HL-60 (cell line): ENCODE results near the gene CPED1.

Experiments used
- CTCF ChIP-seq: IDR thresholded peaks from one replicate; pipeline ENCODE4 v1.5.1; 2011; ENCODE audit warnings: low read length, control low read depth, inconsistent platforms; ENCODE audit not compliant: insufficient read depth
- GABPA ChIP-seq: IDR thresholded peaks from 2 replicates; pipeline ENCODE4 v1.6.1; 2012; ENCODE audit warnings: low read depth
- POLR2AphosphoS5 ChIP-seq: IDR thresholded peaks from 2 replicates; pipeline ENCODE4 v1.6.1; 2012; ENCODE audit warnings: low read depth
- REST ChIP-seq: IDR thresholded peaks from 2 replicates; pipeline ENCODE4 v1.6.1; 2012; ENCODE audit warnings: low read depth; ENCODE audit not compliant: insufficient replicate concordance

GRCh38 chr7:121138262-121138933 lies 149.9 kb downstream of the CPED1 start:
- TF ChIP-seq CTCF (no peak), REST (no peak), GABPA (no peak), POLR2AphosphoS5 (no peak)
